GM12878 (cell line): ENCODE measurements around the gene TOMM40L. TPM values are rescaled to one million over a fixed set of nuclear protein-coding genes. Genes with fewer than 3 reads are reported as not detected.
"Not testable (repeated sequence)": the region's sequence is repeated elsewhere in the genome, so short reads cannot be mapped to it uniquely, and the experiment has no call there.

Experiments used
- ATAC-seq: fragments of 200-7000 bp; cut with Tn5 transposase; 3 replicates; pipeline ENCODE4 v1.9.1; 2020; ENCODE audit warnings: mild to moderate bottlenecking, moderate library complexity
- BruUV-seq: library from RNA; stranded (reverse); fragments of 400-500 nt; replicated peaks from 2 replicates; lab custom pipeline; 2021; lab: Mats Ljungman, UMichigan
- CTCF ChIA-PET: fragments of 300-600 bp; sonication (Branson Sonifier 250); formaldehyde crosslinking; extraction: SDS; loops from one replicate; lab custom pipeline; 2021; ENCODE audit warnings: inconsistent platforms; lab: Yijun Ruan, JAX
- POLR2A ChIA-PET: fragments of 350-600 bp; formaldehyde crosslinking; extraction: SDS; loops from one replicate; lab custom pipeline; 2021; ENCODE audit warnings: inconsistent platforms; lab: Charles Lee
- RAD21 ChIA-PET: fragments of 300-600 bp; sonication (Branson Sonifier 250); formaldehyde crosslinking; loops from one replicate; lab custom pipeline; 2023; ENCODE audit warnings: antibody characterized with exemption; ENCODE audit not compliant: unreplicated experiment; lab: Charles Lee
- SMC1A ChIA-PET: fragments of 300-600 bp; sonication (Branson Sonifier 250); formaldehyde crosslinking; loops from one replicate; lab custom pipeline; 2023; ENCODE audit not compliant: unreplicated experiment, uncharacterized antibody; lab: Charles Lee
- DNase-seq: peaks from one replicate; pipeline ENCODE4 v3.0.0-alpha.2; 2011; ENCODE audit warnings: low read depth, low spot score
- FAIRE-seq: peaks from 3 replicates; lab custom pipeline; 2011; peaks lifted over from hg19 to GRCh38; lab: Jason Lieb, UNC
- H2AFZ ChIP-seq: 2 replicates; pipeline ENCODE4 v1.6.0; 2011; ENCODE audit warnings: low read depth, low read length, control low read depth; ENCODE audit not compliant: control insufficient read depth
- H3K27ac ChIP-seq: 2 replicates; pipeline ENCODE4 v1.5.1; 2011; ENCODE audit warnings: control low read depth; ENCODE audit not compliant: control insufficient read depth, insufficient read depth
- H3K27me3 ChIP-seq, 2 experiments: replicated peaks in 1 of 2; 2 replicates each; pipeline versions ENCODE4 v1.6.0 to v1.6.1; 2011; ENCODE audit warnings: low read length in 1 of 2; ENCODE audit not compliant: control insufficient read depth in 2 of 2, insufficient read depth in 2 of 2
- H3K36me3 ChIP-seq, 2 experiments: 2 replicates each; pipeline ENCODE4 v1.5.1; 2011; ENCODE audit warnings: low read length in 1 of 2; ENCODE audit not compliant: control insufficient read depth in 2 of 2, insufficient read depth in 2 of 2
- H3K4me1 ChIP-seq: 2 replicates; pipeline ENCODE4 v1.6.1; 2011; ENCODE audit warnings: mild to moderate bottlenecking, low read length, moderate library complexity, mixed read lengths; ENCODE audit not compliant: control insufficient read depth, insufficient read depth
- H3K4me2 ChIP-seq: 2 replicates; pipeline ENCODE4 v1.6.0; 2011; ENCODE audit warnings: control low read depth; ENCODE audit not compliant: control insufficient read depth, insufficient read depth
- H3K4me3 ChIP-seq: fragments of 200-600 bp; sonication (generic); 2 replicates; pipeline ENCODE4 v1.5.1; 2016
- H3K79me2 ChIP-seq: 2 replicates; pipeline ENCODE4 v1.6.0; 2011; ENCODE audit warnings: low read length; ENCODE audit not compliant: control insufficient read depth, insufficient read depth
- H3K9ac ChIP-seq: 2 replicates; pipeline ENCODE4 v1.8.0; 2011; ENCODE audit warnings: low read length, control low read depth, mixed read lengths; ENCODE audit not compliant: control insufficient read depth, insufficient read depth
- H3K9me3 ChIP-seq: replicated peaks from 3 replicates; pipeline ENCODE4 v1.5.1; 2011; ENCODE audit warnings: mild to moderate bottlenecking, low read length; ENCODE audit not compliant: control insufficient read depth, insufficient read depth
- H4K20me1 ChIP-seq: 2 replicates; pipeline ENCODE4 v1.6.0; 2011; ENCODE audit not compliant: control insufficient read depth, insufficient read depth
- ELK1 ChIP-seq: IDR thresholded peaks from 2 replicates; pipeline ENCODE4 v1.6.1; 2012; ENCODE audit warnings: low read depth, low read length, improper control_type of control experiment
- JUNB ChIP-seq: IDR thresholded peaks from 2 replicates; pipeline ENCODE4 v1.6.1; 2016; ENCODE audit warnings: antibody characterized with exemption, mild to moderate bottlenecking
- MYC ChIP-seq: IDR thresholded peaks from 2 replicates; pipeline ENCODE4 v1.6.1; 2011; ENCODE audit warnings: mild to moderate bottlenecking, low read length, moderate library complexity, inconsistent platforms; ENCODE audit not compliant: insufficient read depth, insufficient replicate concordance, insufficient read length, severe bottlenecking
- POLR2AphosphoS5 ChIP-seq: IDR thresholded peaks from 2 replicates; pipeline ENCODE4 v1.6.1; 2011; ENCODE audit warnings: mild to moderate bottlenecking, low read length, inconsistent platforms
- RBBP5 ChIP-seq: fragments of 200-600 bp; sonication (generic); conservative IDR thresholded peaks from 2 replicates; pipeline ENCODE4 v1.6.1; 2016
- SUPT20H ChIP-seq: IDR thresholded peaks from 2 replicates; pipeline ENCODE4 v1.6.1; 2011; ENCODE audit warnings: low read depth, mild to moderate bottlenecking, low read length, moderate library complexity, borderline replicate concordance; ENCODE audit not compliant: control insufficient read depth
- whole genome bisulfite sequencing: methylation state at CpG from one replicate; pipeline ENCODE4 v1.1.6; 2016; ENCODE audit warnings: low lambda C conversion rate; ENCODE audit not compliant: insufficient replicate concordance, insufficient coverage; ENCODE audit errors: missing lambda C conversion rate; 5-methylcytosine and 5-hydroxymethylcytosine counted together
- in situ Hi-C: fragments of 300-500 bp; cut with MboI; formaldehyde crosslinking; loops from 9 replicates; pipeline ENCODE4 v1.14.3; 2018; ENCODE audit warnings: mixed read lengths
- intact Hi-C: fragments of 100-400 bp; cut with micrococcal nuclease; formaldehyde crosslinking; loops from one replicate; pipeline ENCODE4 v1.14.2; 2022; ENCODE audit not compliant: unreplicated experiment
- polyA plus RNA-seq, 11 experiments: library from polyadenylated mRNA; depleted of rRNA in 4 of 11; unstranded in 6 of 11; stranded (reverse) in 5 of 11; fragments of >200 nt; fragmentation: Nextera tagmentation in 4 of 11; fragmentation: Illumina TruSeq in 1 of 11; extraction: Ambion mirVana in 4 of 11; extraction: Trizol in 1 of 11; gene quantifications; 1 replicate in 1 of 11; 2 replicates in 10 of 11; pipeline versions ENCODE4 v1.2.1 to v1.2.3, GENCODE V29; 2011 to 2016; ENCODE audit warnings: inconsistent platforms in 2 of 11, missing spikeins in 2 of 11, low read depth in 1 of 11
- total RNA-seq, 4 experiments: library from RNA; depleted of rRNA in 3 of 4; stranded (reverse); fragments of >200 nt in 3 of 4; fragmentation: Illumina TruSeq in 1 of 4; extraction: Trizol in 1 of 4; gene quantifications; 2 replicates each; pipeline versions ENCODE4 v1.2.1 to v1.2.3, GENCODE V29; 2013 to 2021

The TOMM40L gene
- total and polyA plus RNA-seq, 10 of the 15 experiments (the other 5 are each of a cell fraction or from before 2014, with no cell fraction given), result 5.9 to 21.6 (median 15.7) TPM

DNA sequence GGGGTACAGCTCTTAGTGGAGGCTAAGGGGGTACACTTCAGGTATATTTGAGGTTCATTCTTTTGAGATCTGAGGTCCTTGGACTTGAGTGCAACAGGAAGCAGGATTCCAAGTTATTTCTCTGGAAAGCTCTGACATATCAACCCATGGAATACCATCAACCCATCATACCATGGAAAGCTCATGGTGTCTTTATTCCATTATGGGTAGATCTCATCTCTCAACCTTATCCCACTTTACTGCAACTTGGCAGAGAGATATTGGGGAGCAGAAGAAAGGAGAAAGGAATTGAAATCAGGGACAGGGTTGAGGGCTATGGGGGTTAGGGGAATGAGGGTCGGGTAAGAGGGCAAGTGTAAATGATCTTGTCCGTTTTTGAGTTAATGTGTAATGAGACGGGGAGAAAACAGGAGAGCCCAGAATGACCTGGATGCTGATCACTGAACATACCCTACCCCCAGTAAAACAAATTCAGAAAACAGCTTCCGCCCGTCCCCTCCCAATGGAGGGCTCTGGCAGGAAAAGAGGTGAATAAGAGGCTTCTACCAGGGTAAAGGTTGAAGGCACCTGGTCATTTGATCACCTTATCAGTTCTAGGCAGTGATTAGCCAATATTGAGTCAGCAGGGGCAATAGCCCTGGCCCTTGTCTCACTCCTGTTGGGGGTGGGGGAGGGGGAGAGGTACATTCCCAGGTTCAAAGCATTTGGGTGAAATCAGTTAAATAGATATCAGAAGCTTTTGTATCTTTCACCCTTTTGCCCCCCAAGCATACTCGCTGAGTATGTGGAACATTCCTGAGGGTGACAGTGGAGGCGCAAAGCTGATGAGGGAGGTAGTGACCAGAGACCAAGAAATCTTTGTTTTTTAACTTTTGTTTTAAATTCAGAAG lies 1.8 kb upstream of the TOMM40L start (continued):
- no peak for TF ChIP-seq RBBP5
- TF ChIP-seq ELK1, result no peak
- TF ChIP-seq JUNB, result no peak
- no peak for TF ChIP-seq MYC
- no peak for TF ChIP-seq POLR2AphosphoS5
- no peak for TF ChIP-seq SUPT20H

- not testable (repeated sequence) for H3K4me3 ChIP-seq, H2AFZ ChIP-seq, H3K79me2 ChIP-seq, H4K20me1 ChIP-seq, H3K27ac ChIP-seq, ATAC-seq, DNase-seq, H3K9ac ChIP-seq, H3K4me2 ChIP-seq, H3K9me3 ChIP-seq, H3K27me3 ChIP-seq, FAIRE-seq, H3K36me3 ChIP-seq, BruUV-seq
- CTCF ChIA-PET, result interaction anchor here (0.5 to 17.1 kb wide), 12 partner anchors 8 to 176 kb away, joined by 3 to 385 read pairs (median 46); partner anchors contain the start of genes CFAP126, FCER1G, NDUFS2 and PPOX
- intact Hi-C loops, result loop anchor here (1.0 to 5.0 kb wide), 3 partner anchors 22 to 83 kb away; partner anchors contain the start of genes MPZ and NDUFS2
- 55% methylated on average over 13 of the region's 13 CpGs for WGBS
- SMC1A ChIA-PET, result interaction anchor here (1.4 to 5.5 kb wide), 9 partner anchors 13 to 162 kb away, joined by 5 to 72 read pairs (median 42); partner anchors contain the start of gene NDUFS2
- in situ Hi-C loops, result loop anchor here (5.0 kb wide), 2 partner anchors 68 to 158 kb away; no protein-coding TSS in a partner anchor
- POLR2A ChIA-PET, result interaction anchor here (0.9 to 1.1 kb wide), 4 partner anchors 19 to 180 kb away, joined by 3 to 4 read pairs (median 3); no protein-coding TSS in a partner anchor
- RAD21 ChIA-PET, result interaction anchor here (0.6 to 5.0 kb wide), 8 partner anchors 15 to 155 kb away, joined by 3 to 72 read pairs (median 12); partner anchors contain the start of genes ADAMTS4, ARHGAP30, NDUFS2 and PPOX
- H3K4me1 ChIP-seq, result peaks cover 19% of the 10 kb centered on the region
Measured at GRCh38 chr1:161224695-161225087, 1.2 kb upstream of the TOMM40L start.
